ENCODE results near the gene MED20. TPM values are rescaled to one million over a fixed set of nuclear protein-coding genes. Genes with fewer than 3 reads are reported as not detected.

Gene MED20, protein sequence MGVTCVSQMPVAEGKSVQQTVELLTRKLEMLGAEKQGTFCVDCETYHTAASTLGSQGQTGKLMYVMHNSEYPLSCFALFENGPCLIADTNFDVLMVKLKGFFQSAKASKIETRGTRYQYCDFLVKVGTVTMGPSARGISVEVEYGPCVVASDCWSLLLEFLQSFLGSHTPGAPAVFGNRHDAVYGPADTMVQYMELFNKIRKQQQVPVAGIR
- 19.9 and 21.9 TPM in 2 replicates for total RNA-seq

DNA sequence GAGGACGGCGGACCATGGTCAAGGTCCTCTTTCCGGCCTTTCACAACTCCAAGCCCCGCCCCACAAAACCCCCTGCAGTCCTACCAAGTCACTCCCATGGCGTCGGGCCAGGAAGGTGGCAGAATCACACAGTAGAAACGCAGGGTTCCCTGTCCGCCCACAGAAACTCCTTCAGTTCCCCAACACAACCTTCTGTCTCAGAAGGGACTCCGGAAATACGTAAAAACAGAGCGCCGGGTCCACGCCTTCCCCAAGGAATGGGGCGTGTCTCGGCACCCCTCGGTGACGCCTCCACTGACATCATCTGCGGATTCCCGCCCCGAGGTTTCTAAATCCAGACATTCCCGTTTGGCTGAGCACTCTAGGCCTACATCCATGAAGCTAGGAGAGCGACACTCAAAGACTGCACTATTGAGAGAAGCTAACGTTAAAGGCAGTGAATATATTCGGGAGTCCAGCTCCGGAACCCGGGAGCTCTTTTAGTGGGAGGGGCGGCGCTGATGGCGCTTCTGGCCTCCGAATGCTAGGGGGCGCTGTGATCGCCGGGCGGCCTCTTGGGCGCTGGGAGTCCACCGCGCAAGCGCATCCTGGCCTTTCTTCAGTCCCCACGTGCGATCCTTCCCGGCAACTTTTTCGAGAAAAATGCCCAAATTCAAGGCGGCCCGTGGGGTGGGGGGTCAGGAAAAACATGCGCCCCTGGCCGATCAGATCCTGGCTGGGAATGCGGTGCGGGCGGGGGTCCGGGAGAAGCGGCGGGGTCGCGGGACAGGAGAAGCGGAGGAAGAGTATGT lies at the start of gene MED20, which contains the start of gene BYSL:
MED20 (minus strand) TSS at position 219 of the 791 bp plus-strand sequence; CDS start at position 98, 121 bp downstream.
BYSL (plus strand) TSS at position 579 of the 791 bp plus-strand sequence; CDS start at position 643, 64 bp downstream.

DNA sequence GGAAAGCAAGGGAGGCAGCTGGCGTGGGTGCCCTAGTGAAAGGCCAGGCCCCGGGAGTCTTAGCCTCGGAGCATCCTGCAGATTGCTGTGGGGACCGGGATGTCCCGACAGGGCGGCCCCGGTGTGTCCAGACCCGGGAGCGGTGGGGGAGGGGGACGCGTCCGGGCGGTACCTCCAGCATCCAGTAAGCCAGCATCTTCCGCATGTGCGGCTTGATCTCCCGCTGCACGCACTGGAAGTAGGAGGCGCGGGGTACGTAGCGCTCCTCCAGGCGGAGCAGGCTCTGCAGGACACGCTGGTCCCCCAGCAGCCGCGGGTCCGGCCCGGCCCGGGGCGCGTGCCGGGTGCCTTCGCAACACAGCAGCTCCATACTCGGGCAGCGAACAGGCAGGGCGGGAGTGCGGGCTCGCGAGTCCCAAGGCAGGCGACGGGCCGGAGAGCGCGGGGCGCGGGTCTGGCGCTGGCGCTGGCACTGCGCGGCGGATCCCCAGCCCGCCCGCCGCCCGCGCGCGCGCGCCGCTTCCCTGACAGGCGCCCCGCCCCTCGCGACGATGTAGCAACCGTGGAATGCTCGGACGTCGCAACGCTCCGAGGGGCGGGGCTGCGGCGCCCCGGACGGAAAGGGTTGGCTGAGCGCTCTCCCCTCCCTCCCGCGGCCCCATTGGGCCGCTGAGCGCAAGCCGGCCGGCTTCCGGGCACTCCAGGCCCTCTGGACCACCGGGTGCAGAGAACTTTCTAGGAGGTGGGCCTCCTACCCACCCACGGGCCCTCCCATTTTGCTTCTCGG lies 20.5 kb upstream of the MED20 start, which contains the start of gene CCND3:
CCND3 (minus strand) TSS at position 529 of the 787 bp plus-strand sequence; CDS start at position 370, 159 bp downstream.

DNA sequence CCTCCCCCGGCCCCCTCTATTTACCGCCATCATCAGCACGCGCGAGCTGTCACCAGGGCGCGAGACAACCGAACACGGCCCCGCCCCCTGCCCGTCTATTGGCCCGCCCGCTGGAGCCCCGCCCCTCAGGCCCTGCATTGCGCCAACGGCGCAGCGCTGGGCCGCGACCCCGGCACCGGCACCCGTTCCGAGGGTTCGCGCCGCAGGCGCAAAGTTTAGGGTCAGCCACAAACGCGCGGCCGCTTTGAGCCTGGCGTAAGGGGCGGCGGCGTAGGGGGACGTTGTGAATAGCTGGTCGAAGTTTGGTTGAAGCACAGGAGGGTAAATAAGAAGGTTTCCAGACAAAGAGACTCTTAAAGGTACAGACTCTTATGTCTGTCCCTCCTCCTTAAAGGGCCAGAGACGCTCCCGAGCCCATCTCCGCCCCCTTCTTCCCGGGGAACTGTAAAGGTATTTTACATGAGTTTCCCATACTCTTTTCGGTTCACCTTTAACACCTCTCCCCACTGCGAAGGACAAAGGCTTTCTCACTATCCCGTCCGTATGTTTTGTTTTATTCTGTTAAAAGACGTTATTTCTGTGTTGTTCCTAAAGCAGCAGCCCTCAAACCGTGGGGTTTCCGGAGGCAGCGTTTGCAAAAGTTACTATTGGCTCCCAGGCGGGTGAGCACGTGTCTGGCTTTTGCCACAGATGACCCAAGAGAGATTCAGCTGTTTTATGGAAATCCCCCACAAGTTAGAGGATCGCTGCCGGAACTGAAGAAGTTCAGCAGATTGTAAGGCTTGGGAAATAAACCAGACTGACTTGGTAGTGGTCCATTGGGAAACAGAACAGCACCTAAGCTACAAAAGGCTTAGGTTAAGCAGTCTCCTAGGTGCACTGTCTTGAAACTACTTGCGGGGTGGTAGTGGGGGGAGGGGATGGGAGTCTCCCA lies 25.4 kb downstream of the MED20 start, which contains the start of gene USP49:
USP49 (minus strand) TSS at position 76 of the 934 bp plus-strand sequence. CDS start 88,392 bp downstream, outside the sequence.

Other genes starting within 250 kb of the MED20 start
- gene TFEB, start 185.5 kb downstream of the MED20 start, total RNA-seq = 3.5 and 6.5 TPM in 2 replicates
- not detected in 2 replicates for gene PGC, start 173.7 kb downstream of the MED20 start, total RNA-seq
- 1.8 and 2.8 TPM in 2 replicates for gene FRS3, start 141.2 kb downstream of the MED20 start, total RNA-seq
- gene PRICKLE4, start 140.4 kb downstream of the MED20 start, total RNA-seq = 0.36 TPM in 1 of 2 replicates, not detected in the other
- gene TOMM6, start 133.4 kb downstream of the MED20 start, total RNA-seq = 33.1 and 36.9 TPM in 2 replicates
- gene USP49, start 25.8 kb downstream of the MED20 start, total RNA-seq = 2.8 and 3.5 TPM in 2 replicates
- gene BYSL, start 360 bp upstream of the MED20 start, total RNA-seq = 11.5 and 18.2 TPM in 2 replicates
- 14.8 and 16.6 TPM in 2 replicates for gene CCND3, start 20.7 kb upstream of the MED20 start, total RNA-seq
- 10.4 and 11.1 TPM in 2 replicates for gene TAF8, start 129.4 kb upstream of the MED20 start, total RNA-seq
- gene C6orf132, start 221.5 kb upstream of the MED20 start, total RNA-seq = 0.66 and 2.5 TPM in 2 replicates